Stimulated activated effector memory CD8-positive, alpha-beta T cell treated with anti-CD3 and anti-CD28 coated beads, Interleukin-12 subunit alpha, Interleukin-12 subunit beta, amount 100 ng/mL, for 72 hours (primary cell): ENCODE data around the gene SLC11A1.

Experiments used
- ATAC-seq: fragments of 150-1000 bp; cut with Tn5 transposase; 2 replicates; pipeline ENCODE4 v1.10.0; 2021
- DNase-seq, 2 donors: peaks; one replicate each; pipeline ENCODE4 v3.0.0; 2021 to 2022; ENCODE audit warnings: low spot score in 2 of 2
- H3K27ac Mint-ChIP-seq: one replicate; pipeline ENCODE4 v1.8.0; 2022; ENCODE audit warnings: mild to moderate bottlenecking, mixed read lengths
- H3K36me3 Mint-ChIP-seq: one replicate; pipeline ENCODE4 v1.8.0; 2022; ENCODE audit warnings: mild to moderate bottlenecking, mixed read lengths
- H3K4me1 Mint-ChIP-seq: one replicate; pipeline ENCODE4 v1.8.0; 2022; ENCODE audit warnings: mixed read lengths
- H3K4me3 Mint-ChIP-seq: one replicate; pipeline ENCODE4 v1.8.0; 2022; ENCODE audit warnings: mild to moderate bottlenecking, mixed read lengths
- H3K9me3 Mint-ChIP-seq: one replicate; pipeline ENCODE4 v1.8.0; 2022; ENCODE audit warnings: mixed read lengths

The SLC11A1 gene

GRCh38 chr2:218357236-218358177, 24.6 kb upstream of the SLC11A1 start:
- H3K36me3 Mint-ChIP-seq: no peaks in the 10 kb centered on the region
- ATAC-seq (no peak), DNase-seq (no peak)
- no peak overlapping the region for H3K4me3 Mint-ChIP-seq
- no peak overlapping the region for H3K27ac Mint-ChIP-seq
- H3K9me3 Mint-ChIP-seq: peaks cover 1% of the 10 kb centered on the region
- H3K4me1 Mint-ChIP-seq: no peaks in the 10 kb centered on the region

GRCh38 chr2:218360453-218360852, 21.6 kb upstream of the SLC11A1 start:
- DNase-seq (no peak), ATAC-seq (no peak)
- Mint-ChIP-seq H3K9me3 (no peaks in the 10 kb centered on the region), H3K36me3 (no peaks in the 10 kb centered on the region), H3K4me3 (no peak overlapping the region), H3K27ac (no peak overlapping the region), H3K4me1 (no peaks in the 10 kb centered on the region)

DNA sequence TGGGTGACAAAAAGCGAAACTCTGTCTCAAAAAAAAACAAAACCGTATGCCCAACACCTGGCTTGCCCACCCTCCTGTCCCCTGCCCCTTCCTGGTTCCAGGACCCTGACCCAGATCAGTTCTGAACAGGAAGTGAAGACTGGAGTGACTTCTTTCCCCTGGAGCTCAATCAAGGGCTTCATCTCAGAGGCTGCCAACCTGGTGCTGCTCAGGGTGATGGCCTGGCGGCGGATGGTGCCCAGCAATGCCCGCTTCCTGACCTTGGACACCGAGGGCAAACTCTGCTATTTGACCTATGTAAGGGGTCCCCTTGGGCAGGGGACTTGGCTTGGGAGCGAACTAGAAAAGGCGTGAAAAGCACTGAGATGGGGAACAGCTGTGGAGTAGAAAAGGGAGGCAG, 19.5 kb upstream of the SLC11A1 start:
- peak overlapping the region; percentile 52 for H3K27ac Mint-ChIP-seq
- H3K36me3 Mint-ChIP-seq: no peaks in the 10 kb centered on the region
- peaks cover 7% of the 10 kb centered on the region for H3K4me1 Mint-ChIP-seq
- no peak overlapping the region for H3K4me3 Mint-ChIP-seq
- DNase-seq (no peak), ATAC-seq (no peak)
- H3K9me3 Mint-ChIP-seq: no peaks in the 10 kb centered on the region

GRCh38 chr2:218363736-218364135, 18.3 kb upstream of the SLC11A1 start:
- Mint-ChIP-seq H3K4me3 (no peak overlapping the region), H3K4me1 (peaks cover 7% of the 10 kb centered on the region), H3K36me3 (no peaks in the 10 kb centered on the region), H3K27ac (no peak overlapping the region), H3K9me3 (no peaks in the 10 kb centered on the region)
- ATAC-seq: no peak
- DNase-seq: no peak

DNA sequence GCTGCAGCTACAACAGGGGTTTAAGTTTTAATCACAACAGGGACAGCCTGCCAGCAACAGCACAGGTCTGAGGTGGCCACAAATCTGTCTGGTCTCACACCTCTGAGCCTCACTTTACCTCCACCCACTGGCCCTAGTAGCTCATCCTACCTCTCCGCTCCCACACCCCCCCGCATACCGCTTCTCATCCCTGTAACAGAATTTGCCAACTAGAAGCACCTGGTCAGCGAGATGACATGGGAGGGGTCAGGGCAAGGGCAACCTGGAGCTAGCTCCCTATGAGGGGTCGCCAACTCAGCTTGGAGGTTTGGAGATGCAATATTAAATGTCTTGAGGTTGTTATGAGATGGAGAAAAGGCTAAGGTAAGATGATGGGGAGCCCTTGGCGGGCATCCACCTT, 17.9 kb upstream of the SLC11A1 start:
- Mint-ChIP-seq H3K27ac (no peak overlapping the region), H3K4me1 (peaks cover 7% of the 10 kb centered on the region), H3K4me3 (no peak overlapping the region), H3K36me3 (no peaks in the 10 kb centered on the region), H3K9me3 (no peaks in the 10 kb centered on the region)
- DNase-seq (no peak), ATAC-seq (no peak)

- ATAC-seq (no peak), DNase-seq (no peak)
- Mint-ChIP-seq H3K4me1 (peaks cover 7% of the 10 kb centered on the region), H3K4me3 (peak overlapping the region; percentile 74), H3K9me3 (no peaks in the 10 kb centered on the region), H3K36me3 (no peaks in the 10 kb centered on the region), H3K27ac (peak overlapping the region; percentile 94)
Measured at GRCh38 chr2:218366621-218367414, 15.3 kb upstream of the SLC11A1 start.

DNA sequence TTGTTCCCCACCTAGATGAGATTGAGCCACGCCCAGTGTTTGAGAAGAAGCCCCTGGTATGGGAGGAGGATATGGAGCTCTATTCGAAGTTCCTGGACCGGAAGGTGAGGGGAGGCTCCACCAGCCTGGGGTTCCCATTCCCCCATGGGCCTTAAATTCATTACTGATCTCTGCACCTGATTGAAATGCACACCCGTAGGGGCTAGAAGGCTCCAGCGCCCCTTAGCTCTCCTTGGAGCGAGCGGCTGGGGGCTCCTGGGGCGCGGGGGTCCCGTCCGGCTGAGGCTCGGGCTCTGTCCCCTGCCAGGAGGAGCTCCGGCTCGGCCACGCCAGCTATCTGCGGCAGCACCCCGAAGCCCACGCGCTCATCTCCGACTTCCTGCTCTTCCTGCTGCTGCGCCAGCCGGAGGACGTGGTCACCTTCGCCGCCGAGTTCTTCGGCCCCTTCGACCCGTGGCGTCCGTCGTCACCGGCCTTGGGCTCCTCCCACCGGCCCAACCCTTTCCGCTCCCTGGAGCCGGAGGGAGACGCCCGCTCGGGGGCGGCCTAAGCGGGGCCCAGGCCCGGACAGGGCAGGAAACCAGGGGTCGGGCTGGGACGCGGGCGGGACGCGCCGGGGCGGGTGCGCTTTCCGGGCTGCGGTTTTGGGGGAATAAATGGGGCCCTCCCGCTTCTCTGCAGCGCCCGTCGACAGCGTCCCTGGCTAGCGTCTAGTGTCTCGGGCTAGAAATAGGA, 14.5 kb upstream of the SLC11A1 start:
- Mint-ChIP-seq H3K4me3 (peak overlapping the region; percentile 74), H3K4me1 (peaks cover 7% of the 10 kb centered on the region), H3K36me3 (no peaks in the 10 kb centered on the region), H3K27ac (peak overlapping the region; percentile 94), H3K9me3 (no peaks in the 10 kb centered on the region)
- DNase-seq (peak; percentile 72 to 89), ATAC-seq (peak; percentile 94)

- Mint-ChIP-seq H3K9me3 (no peaks in the 10 kb centered on the region), H3K4me1 (peaks cover 7% of the 10 kb centered on the region), H3K36me3 (no peaks in the 10 kb centered on the region), H3K4me3 (peak overlapping the region; percentile 74), H3K27ac (peak overlapping the region; percentile 94)
- DNase-seq: no peak
- ATAC-seq: no peak
Measured at GRCh38 chr2:218368150-218368528, 13.9 kb upstream of the SLC11A1 start.

GRCh38 chr2:218368621-218369153, 13.4 kb upstream of the SLC11A1 start:
- no peak for DNase-seq
- H3K36me3 Mint-ChIP-seq: no peaks in the 10 kb centered on the region
- H3K4me1 Mint-ChIP-seq: peaks cover 7% of the 10 kb centered on the region
- no peak overlapping the region for H3K27ac Mint-ChIP-seq
- no peaks in the 10 kb centered on the region for H3K9me3 Mint-ChIP-seq
- ATAC-seq: no peak
- H3K4me3 Mint-ChIP-seq: peak overlapping the region; percentile 74

- H3K27ac Mint-ChIP-seq: no peak overlapping the region
- no peak overlapping the region for H3K4me3 Mint-ChIP-seq
- H3K36me3 Mint-ChIP-seq: no peaks in the 10 kb centered on the region
- no peaks in the 10 kb centered on the region for H3K9me3 Mint-ChIP-seq
- ATAC-seq (no peak), DNase-seq (no peak)
- H3K4me1 Mint-ChIP-seq: peaks cover 7% of the 10 kb centered on the region
Measured at GRCh38 chr2:218369330-218369729, 12.7 kb upstream of the SLC11A1 start.

DNA sequence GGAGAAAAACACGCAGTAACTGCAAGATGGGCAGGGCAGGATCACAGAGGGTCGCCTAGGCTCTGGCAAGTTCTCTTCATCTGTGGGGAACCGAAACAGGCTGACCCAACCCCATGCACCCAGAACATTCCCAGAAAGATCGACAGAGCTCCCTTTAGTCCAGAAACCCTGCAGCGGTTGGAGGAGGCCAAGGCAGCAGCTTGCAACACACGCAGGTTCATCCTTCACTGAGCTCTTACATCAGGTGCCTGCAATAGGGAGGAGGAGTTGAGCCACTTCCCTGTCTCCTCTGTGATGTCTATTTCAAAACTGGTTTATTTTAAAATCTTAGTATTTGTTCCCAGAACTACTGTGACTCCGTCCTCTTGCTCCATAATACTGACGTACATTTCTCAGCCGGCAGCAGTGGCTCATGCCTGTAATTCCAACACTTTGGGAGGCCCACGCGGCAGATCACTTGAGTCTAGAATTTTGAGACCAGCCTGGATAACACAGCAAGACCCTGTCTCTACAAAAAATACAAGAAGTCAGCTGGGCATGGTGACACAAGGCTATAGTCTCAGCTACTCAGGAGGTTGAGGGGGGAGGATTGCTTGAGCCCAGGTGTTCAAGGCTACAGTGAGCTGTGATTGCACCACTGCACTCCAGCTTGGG, 11.5 kb upstream of the SLC11A1 start:
- ATAC-seq (no peak), DNase-seq (no peak)
- Mint-ChIP-seq H3K27ac (peak overlapping the region; percentile 69), H3K36me3 (no peaks in the 10 kb centered on the region), H3K9me3 (no peaks in the 10 kb centered on the region), H3K4me1 (peaks cover 7% of the 10 kb centered on the region), H3K4me3 (no peak overlapping the region)

- DNase-seq (no peak), ATAC-seq (no peak)
- Mint-ChIP-seq H3K36me3 (no peaks in the 10 kb centered on the region), H3K4me1 (peaks cover 5% of the 10 kb centered on the region), H3K4me3 (no peak overlapping the region), H3K27ac (peak overlapping the region; percentile 67), H3K9me3 (no peaks in the 10 kb centered on the region)
Measured at GRCh38 chr2:218371983-218372350, 10.1 kb upstream of the SLC11A1 start.

DNA sequence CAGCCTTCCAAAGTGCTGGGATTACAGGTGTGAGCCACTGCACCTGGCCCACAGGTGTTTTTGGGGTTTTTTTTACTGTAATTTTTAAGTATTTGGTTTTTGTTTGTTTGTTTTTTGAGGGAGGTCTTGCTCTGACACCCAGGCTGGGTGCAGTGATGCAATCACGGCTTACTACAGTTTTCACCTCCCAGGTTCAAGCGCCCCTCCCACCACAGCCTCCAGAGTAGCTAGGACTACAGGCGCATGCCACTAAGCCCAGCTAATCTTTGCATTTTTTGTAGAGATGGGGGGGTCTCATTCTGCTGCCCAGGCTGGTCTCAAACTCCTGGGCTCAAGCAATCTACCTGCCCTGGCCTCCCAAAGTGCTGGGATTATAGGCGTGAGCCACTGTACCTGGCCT, 7.3 kb upstream of the SLC11A1 start:
- H3K27ac Mint-ChIP-seq: no peak overlapping the region
- DNase-seq: no peak
- no peaks in the 10 kb centered on the region for H3K9me3 Mint-ChIP-seq
- H3K4me1 Mint-ChIP-seq: no peaks in the 10 kb centered on the region
- no peak overlapping the region for H3K4me3 Mint-ChIP-seq
- H3K36me3 Mint-ChIP-seq: no peaks in the 10 kb centered on the region
- no peak for ATAC-seq

DNA sequence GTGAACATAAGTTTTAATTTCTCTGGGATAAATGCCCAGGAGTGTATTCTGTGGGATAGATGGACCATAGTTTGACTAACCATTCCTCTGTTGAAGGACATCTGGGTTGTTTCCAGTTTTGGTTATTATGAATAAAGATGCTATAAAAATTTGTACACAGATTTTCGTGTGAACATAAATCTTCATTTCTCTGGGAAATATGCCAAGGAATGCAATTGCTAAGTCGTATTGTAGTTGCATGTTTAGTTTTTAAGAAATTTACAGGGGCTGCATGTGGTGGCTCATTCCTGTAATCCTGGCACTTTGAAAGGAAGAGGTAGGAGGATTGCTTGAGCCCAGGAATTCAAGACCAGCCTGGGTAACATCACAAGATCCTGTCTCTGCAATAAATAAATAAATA, 6.9 kb upstream of the SLC11A1 start:
- ATAC-seq: no peak
- Mint-ChIP-seq H3K9me3 (no peaks in the 10 kb centered on the region), H3K4me1 (no peaks in the 10 kb centered on the region), H3K4me3 (no peak overlapping the region), H3K36me3 (no peaks in the 10 kb centered on the region), H3K27ac (no peak overlapping the region)
- DNase-seq: no peak

DNA sequence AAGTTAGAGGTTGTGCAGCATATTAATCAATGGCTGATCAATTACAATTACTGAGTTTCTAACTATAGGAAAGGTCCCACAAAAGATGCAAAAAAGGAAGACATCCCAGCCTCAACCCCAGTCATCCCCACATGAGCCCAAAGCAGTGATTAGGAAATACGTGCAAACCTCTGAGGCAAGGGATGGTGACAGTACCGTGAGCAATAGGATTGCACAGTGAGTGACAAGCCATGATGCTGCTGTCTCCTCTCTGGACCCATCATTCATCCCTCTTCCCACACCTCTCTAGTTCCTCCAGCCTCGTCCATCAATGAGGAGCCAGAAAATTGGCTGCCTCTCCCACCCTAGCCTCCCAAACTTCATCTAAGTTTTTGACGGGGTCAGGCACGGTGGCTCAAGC, 4.0 kb upstream of the SLC11A1 start:
- peaks cover 6% of the 10 kb centered on the region for H3K4me1 Mint-ChIP-seq
- no peak overlapping the region for H3K27ac Mint-ChIP-seq
- DNase-seq (no peak), ATAC-seq (no peak)
- H3K9me3 Mint-ChIP-seq: no peaks in the 10 kb centered on the region
- no peak overlapping the region for H3K4me3 Mint-ChIP-seq
- no peaks in the 10 kb centered on the region for H3K36me3 Mint-ChIP-seq
